CD4-positive, alpha-beta memory T cell (primary cell): ENCODE data around the gene ASIC4. TPM values are rescaled to one million over a fixed set of nuclear protein-coding genes. Genes with fewer than 3 reads are reported as not detected.
A peak's percentile ranks its signal among the peaks of the same experiment; 100 is the strongest.

Experiments used
- CTCF ChIA-PET: fragments of 350-600 bp; sonication (Branson Sonifier 250); formaldehyde crosslinking; loops from one replicate; lab custom pipeline; 2021; ENCODE audit warnings: inconsistent platforms; ENCODE audit not compliant: partially characterized antibody; lab: Charles Lee
- POLR2A ChIA-PET: fragments of 350-600 bp; sonication (Branson Sonifier 250); formaldehyde crosslinking; loops from one replicate; lab custom pipeline; 2021; ENCODE audit not compliant: partially characterized antibody; lab: Charles Lee
- DNase-seq, 5 donors: peaks; one replicate each; pipeline versions ENCODE4 v3.0.0 to v3.0.0-alpha.2; 2020 to 2022; ENCODE audit warnings: mixed read lengths in 1 of 5
- H3K27ac ChIP-seq: one replicate; pipeline ENCODE4 v1.7.0; 2013; ENCODE audit warnings: low read depth, low read length
- H3K27me3 ChIP-seq: 2 replicates; pipeline ENCODE4 v1.7.0; 2013; ENCODE audit warnings: mild to moderate bottlenecking, low read length, moderate library complexity; ENCODE audit not compliant: insufficient read depth
- H3K36me3 ChIP-seq: 2 replicates; pipeline ENCODE4 v1.7.0; 2013; ENCODE audit warnings: mild to moderate bottlenecking, low read length, moderate library complexity; ENCODE audit not compliant: insufficient read depth
- H3K4me1 ChIP-seq: 2 replicates; pipeline ENCODE4 v1.7.0; 2013; ENCODE audit warnings: mild to moderate bottlenecking, low read length, moderate library complexity; ENCODE audit not compliant: insufficient read depth
- H3K4me3 ChIP-seq, 2 donors: one replicate each; pipeline ENCODE4 v1.7.0; 2013; ENCODE audit warnings: low read length in 2 of 2, mild to moderate bottlenecking in 1 of 2
- H3K9me3 ChIP-seq, 2 donors: one replicate each; pipeline ENCODE4 v1.7.0; 2013; ENCODE audit warnings: low read length in 2 of 2, control low read depth in 1 of 2; ENCODE audit not compliant: control insufficient read depth in 1 of 2
- H3K27ac Mint-ChIP-seq, 7 donors: one replicate each; pipeline ENCODE4 v1.8.0; 2020 to 2021; ENCODE audit warnings: mixed read lengths in 7 of 7, mild to moderate bottlenecking in 6 of 7, inconsistent platforms in 3 of 7, moderate library complexity in 3 of 7
- H3K27me3 Mint-ChIP-seq, 2 donors: one replicate each; pipeline ENCODE4 v1.8.0; 2020 to 2021; ENCODE audit warnings: mixed read lengths in 2 of 2
- H3K36me3 Mint-ChIP-seq, 2 donors: one replicate each; pipeline ENCODE4 v1.8.0; 2020 to 2021; ENCODE audit warnings: mixed read lengths in 2 of 2, inconsistent platforms in 1 of 2, mild to moderate bottlenecking in 1 of 2
- H3K4me1 Mint-ChIP-seq, 4 donors: one replicate each; pipeline ENCODE4 v1.8.0; 2020 to 2021; ENCODE audit warnings: mixed read lengths in 4 of 4, mild to moderate bottlenecking in 1 of 4
- H3K4me3 Mint-ChIP-seq, 8 donors: one replicate each; pipeline ENCODE4 v1.8.0; 2020 to 2021; ENCODE audit warnings: mixed read lengths in 8 of 8, mild to moderate bottlenecking in 7 of 8, moderate library complexity in 6 of 8, inconsistent platforms in 3 of 8
- H3K9me3 Mint-ChIP-seq, 8 donors: one replicate each; pipeline ENCODE4 v1.8.0; 2020 to 2021; ENCODE audit warnings: mixed read lengths in 8 of 8, mild to moderate bottlenecking in 5 of 8, inconsistent platforms in 3 of 8, moderate library complexity in 1 of 8
- intact Hi-C: fragments of 100-400 bp; cut with micrococcal nuclease; formaldehyde crosslinking; loops from one replicate; pipeline ENCODE4 v1.15.1; 2023
- polyA plus RNA-seq, 2 donors: library from polyadenylated mRNA; unstranded; fragments of 300-500 nt; fragmentation: Illumina TruSeq; gene quantifications; one replicate each; pipeline ENCODE4 v1.2.3, GENCODE V29; 2021
- total RNA-seq, 2 experiments: library from RNA; stranded (reverse); gene quantifications; one replicate each; pipeline ENCODE4 v1.2.3, GENCODE V29; 2021

Gene ASIC4
- total and polyA plus RNA-seq, 4 experiments from 2014 or later, result 0.09 to 0.22 TPM; not detected in 2

DNA sequence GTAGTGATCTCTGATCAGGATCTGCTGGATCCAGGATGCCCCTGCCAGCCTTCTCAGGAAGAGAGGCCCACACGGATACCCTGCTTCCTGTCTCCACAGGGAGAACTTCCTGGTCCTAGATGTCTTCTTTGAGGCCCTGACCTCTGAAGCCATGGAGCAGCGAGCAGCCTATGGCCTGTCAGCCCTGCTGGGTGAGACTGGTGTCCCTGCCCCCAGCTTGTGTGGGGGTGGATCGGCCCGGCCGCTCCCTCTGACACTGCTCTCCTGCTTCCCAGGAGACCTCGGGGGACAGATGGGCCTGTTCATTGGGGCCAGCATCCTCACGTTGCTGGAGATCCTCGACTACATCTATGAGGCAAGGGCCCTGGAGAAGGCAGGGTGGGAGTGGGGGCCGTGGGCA is 22.7 kb downstream of the ASIC4 start:
- Histone ChIP-seq H3K36me3 (no peaks in the 10 kb centered on the region), H3K4me3 (no peak overlapping the region), H3K9me3 (no peaks in the 10 kb centered on the region), H3K27ac (no peak overlapping the region), H3K4me1 (peaks cover 2% of the 10 kb centered on the region), H3K27me3 (no peaks in the 10 kb centered on the region)
- no peak overlapping the region for H3K27ac Mint-ChIP-seq
- no peaks in the 10 kb centered on the region for H3K36me3 Mint-ChIP-seq
- peaks cover 3 to 11% (median 7%) of the 10 kb centered on the region in 4 donors for H3K4me1 Mint-ChIP-seq
- peaks cover 5 to 17% of the 10 kb centered on the region in 2 donors for H3K27me3 Mint-ChIP-seq
- POLR2A ChIA-PET, result no interaction called here
- CTCF ChIA-PET, result interaction anchor here (1.1 kb wide), 1 partner anchor 13 kb away, joined by 3 read pairs; no protein-coding TSS in a partner anchor
- intact Hi-C loops, result no loop called here
- H3K9me3 Mint-ChIP-seq, result no peaks in the 10 kb centered on the region
- no peak overlapping the region for H3K4me3 Mint-ChIP-seq
- peak in 1 of 5 donors; percentile 36 for DNase-seq

DNA sequence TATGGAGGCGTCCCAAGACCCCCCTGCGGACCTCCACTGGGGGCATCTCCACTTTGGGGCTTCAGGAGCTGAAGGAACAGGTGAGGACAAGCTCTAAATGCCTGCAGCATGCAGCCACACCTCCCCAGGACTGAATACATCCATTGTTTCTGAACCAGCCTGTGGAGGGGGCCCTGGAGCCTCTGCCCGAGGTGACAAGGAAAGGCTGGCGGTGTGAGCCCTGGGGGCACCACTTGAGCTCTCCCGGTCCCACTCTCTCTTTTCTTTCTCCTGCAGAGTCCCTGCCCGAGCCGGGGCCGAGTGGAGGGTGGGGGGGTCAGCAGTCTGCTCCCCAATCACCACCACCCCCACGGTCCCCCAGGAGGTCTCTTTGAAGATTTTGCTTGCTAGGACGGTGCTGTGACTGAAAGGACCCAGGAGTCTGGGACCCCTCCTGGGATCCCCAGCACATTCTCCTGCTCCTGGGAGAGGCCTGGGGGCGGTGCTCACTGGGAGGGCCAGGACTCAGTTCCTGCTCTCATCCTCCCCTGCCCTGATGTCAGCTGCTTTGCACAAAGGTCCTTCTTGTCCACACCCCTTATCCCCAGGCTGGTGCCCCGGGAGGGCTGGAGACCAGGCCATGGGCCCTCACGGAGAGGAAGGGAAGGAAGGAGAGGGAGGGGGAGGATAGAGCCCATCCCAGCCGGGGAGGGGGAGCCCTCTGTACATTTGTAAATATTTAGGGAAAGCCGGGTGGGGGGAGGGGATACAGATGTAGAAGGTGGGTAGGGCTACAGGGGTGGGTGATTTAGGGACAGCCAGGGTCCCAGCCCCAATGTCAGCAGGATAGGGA is 23.6 kb downstream of the ASIC4 start:
- H3K4me3 ChIP-seq, result no peak overlapping the region
- peaks cover 11% of the 10 kb centered on the region for H3K4me1 ChIP-seq
- Mint-ChIP-seq H3K9me3 (no peaks in the 10 kb centered on the region), H3K4me3 (no peak overlapping the region), H3K27ac (no peak overlapping the region), H3K27me3 (peaks cover 2 to 11% of the 10 kb centered on the region in 2 donors), H3K36me3 (peaks cover 0 to 2% of the 10 kb centered on the region in 2 donors), H3K4me1 (peaks cover 10 to 20% (median 15%) of the 10 kb centered on the region in 4 donors)
- intact Hi-C loops, result no loop called here
- H3K27ac ChIP-seq, result no peak overlapping the region
- peak in 1 of 5 donors; percentile 1 for DNase-seq
- ChIA-PET CTCF (interaction anchor here (0.6 to 8.5 kb wide), 5 partner anchors 8 to 620 kb away, joined by 3 to 73 read pairs (median 4); no protein-coding TSS in a partner anchor), POLR2A (no interaction called here)
- H3K36me3 ChIP-seq, result no peaks in the 10 kb centered on the region
- no peaks in the 10 kb centered on the region for H3K27me3 ChIP-seq
- no peaks in the 10 kb centered on the region for H3K9me3 ChIP-seq

DNA sequence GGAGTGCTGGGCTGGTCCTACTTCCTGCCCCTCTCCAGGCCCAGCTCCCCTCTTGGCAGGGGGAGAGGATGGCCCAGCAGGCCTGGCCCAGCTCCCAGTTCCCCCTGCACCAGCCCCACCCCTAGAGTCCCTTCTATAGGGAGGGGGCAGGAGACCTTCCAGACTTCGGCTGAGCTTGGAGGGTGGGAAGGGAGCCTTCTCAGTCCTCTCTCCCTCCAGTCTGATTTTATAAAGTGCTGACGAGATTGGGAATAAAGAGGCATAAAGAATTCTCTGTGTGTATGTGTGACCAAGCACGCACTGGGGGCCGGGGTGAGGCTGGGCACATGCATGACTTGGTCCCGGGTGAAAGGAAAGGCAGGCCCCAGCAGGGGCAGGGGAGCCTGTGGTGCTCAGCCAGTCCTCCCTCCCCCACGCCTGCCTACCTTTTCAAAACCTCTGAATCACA is 24.2 kb downstream of the ASIC4 start:
- Mint-ChIP-seq H3K27me3 (peaks cover 2 to 8% of the 10 kb centered on the region in 2 donors), H3K36me3 (peaks cover 0 to 2% of the 10 kb centered on the region in 2 donors), H3K4me1 (peaks cover 10 to 21% (median 16%) of the 10 kb centered on the region in 4 donors), H3K4me3 (no peak overlapping the region), H3K9me3 (no peaks in the 10 kb centered on the region), H3K27ac (no peak overlapping the region)
- Histone ChIP-seq H3K27ac (no peak overlapping the region), H3K4me3 (no peak overlapping the region), H3K4me1 (peaks cover 12% of the 10 kb centered on the region), H3K36me3 (no peaks in the 10 kb centered on the region), H3K27me3 (no peaks in the 10 kb centered on the region), H3K9me3 (no peaks in the 10 kb centered on the region)
- CTCF ChIA-PET, result interaction anchor here (1.5 to 8.5 kb wide), 4 partner anchors 9 to 105 kb away, joined by 4 to 73 read pairs (median 56); no protein-coding TSS in a partner anchor
- POLR2A ChIA-PET, result no interaction called here
- no peak for DNase-seq
- intact Hi-C loops, result no loop called here

DNA sequence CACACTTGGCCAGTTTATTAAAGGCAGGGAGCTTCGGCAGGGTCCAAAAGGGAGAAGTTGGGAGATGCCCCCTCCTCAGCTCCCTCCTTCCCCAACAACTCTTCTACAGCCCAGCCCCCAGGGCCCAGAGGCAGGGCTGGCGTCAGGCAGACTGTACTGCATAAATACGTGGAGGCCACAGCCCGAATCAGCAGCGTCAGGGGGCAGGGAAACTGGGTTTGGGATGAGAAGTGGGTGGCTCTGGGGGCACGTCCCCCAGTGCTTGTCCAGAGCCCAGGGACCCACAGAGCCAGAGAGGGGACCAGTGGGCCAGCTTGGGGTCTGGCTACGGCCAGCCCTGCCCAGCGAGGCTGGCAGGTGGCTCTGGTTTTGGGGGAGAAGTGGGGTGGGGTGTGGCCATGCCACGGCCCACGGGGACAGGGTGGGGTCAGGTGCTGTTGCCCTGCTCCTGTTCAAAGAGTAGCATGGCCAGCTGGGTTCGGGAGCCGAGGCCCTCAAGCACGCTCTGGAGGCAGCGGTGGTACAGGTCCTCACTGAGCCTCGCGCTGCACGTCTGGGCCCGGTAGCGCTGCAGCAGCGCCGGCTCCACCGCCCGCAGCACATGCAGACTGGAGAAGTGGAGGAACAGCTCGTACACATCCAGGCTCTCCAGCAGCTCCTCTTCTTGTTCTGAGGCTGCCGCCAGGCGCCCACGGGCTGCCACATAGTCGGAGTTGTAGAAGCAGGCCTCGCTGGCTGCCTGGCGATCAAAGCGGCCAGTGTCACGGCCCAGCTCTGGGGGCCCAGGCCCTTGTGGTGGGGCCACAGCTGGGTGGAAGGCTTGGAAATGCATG is 24.9 kb downstream of the ASIC4 start:
- Histone ChIP-seq H3K4me3 (no peak overlapping the region), H3K27ac (no peak overlapping the region), H3K36me3 (no peaks in the 10 kb centered on the region), H3K27me3 (no peaks in the 10 kb centered on the region), H3K4me1 (peaks cover 16% of the 10 kb centered on the region), H3K9me3 (no peaks in the 10 kb centered on the region)
- CTCF ChIA-PET, result interaction anchor here (1.5 to 8.5 kb wide), 7 partner anchors 10 to 104 kb away, joined by 3 to 73 read pairs (median 20); partner anchors contain the start of genes GMPPA and STK11IP
- peaks cover 2 to 7% of the 10 kb centered on the region in 2 donors for H3K27me3 Mint-ChIP-seq
- no peak overlapping the region for H3K4me3 Mint-ChIP-seq
- H3K36me3 Mint-ChIP-seq, result peaks cover 0 to 3% of the 10 kb centered on the region in 2 donors
- intact Hi-C loops, result no loop called here
- POLR2A ChIA-PET, result interaction anchor here (2.3 kb wide), 1 partner anchor 58 kb away, joined by 9 read pairs; the partner anchor contains the start of gene STK11IP
- no peaks in the 10 kb centered on the region for H3K9me3 Mint-ChIP-seq
- no peak overlapping the region for H3K27ac Mint-ChIP-seq
- H3K4me1 Mint-ChIP-seq, result peaks cover 10 to 22% (median 16%) of the 10 kb centered on the region in 4 donors
- no peak for DNase-seq

DNA sequence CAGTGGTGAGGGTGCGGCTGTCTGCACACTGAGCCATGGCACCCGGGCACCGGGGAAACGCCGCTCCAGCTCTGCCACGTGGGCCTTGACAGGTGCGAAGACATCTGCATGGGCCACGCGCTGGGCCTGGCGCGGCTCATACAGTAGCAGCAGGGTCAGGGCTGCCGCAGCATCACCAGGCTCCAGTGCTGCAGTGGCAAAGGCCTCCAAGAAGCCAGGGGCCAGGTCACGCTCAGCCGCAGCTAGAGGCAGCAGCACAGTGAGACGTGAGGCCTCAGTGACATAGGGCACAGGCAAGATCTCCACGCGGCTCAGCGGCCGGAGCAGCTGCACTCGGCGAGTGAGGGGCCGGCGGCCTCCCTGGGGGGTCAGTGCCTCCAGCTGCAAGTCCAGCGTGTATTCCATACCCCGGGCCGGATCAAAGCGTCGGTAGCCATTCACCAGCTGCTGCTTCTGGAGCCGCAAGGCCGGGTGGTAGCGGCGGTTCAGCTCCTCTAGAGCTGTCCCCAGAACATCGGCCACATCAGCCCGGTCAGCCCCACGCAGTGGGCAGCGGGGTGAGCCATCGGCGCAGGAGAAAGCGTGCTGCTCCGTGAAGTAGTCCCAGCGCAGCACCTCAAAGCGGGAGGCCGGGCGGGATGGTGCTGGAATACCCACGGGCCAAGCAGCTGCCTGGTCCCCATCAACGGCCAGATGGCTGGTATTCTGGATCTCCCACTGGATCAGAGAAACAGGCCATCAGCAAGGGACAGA is 25.8 kb downstream of the ASIC4 start:
- Histone ChIP-seq H3K4me3 (no peak overlapping the region), H3K4me1 (peaks cover 21% of the 10 kb centered on the region), H3K9me3 (no peaks in the 10 kb centered on the region), H3K36me3 (no peaks in the 10 kb centered on the region), H3K27me3 (no peaks in the 10 kb centered on the region), H3K27ac (no peak overlapping the region)
- H3K36me3 Mint-ChIP-seq, result peaks cover 0 to 10% of the 10 kb centered on the region in 2 donors
- ChIA-PET CTCF (interaction anchor here (1.1 to 8.5 kb wide), 17 partner anchors 11 to 166 kb away, joined by 3 to 73 read pairs (median 10); partner anchors contain the start of genes GMPPA and STK11IP), POLR2A (interaction anchor here (2.3 kb wide), 1 partner anchor 57 kb away, joined by 9 read pairs; the partner anchor contains the start of gene STK11IP)
- peaks cover 15 to 32% (median 23%) of the 10 kb centered on the region in 4 donors for H3K4me1 Mint-ChIP-seq
- intact Hi-C loops, result loop anchor here (5.0 kb wide), 1 partner anchor 263 kb away; the partner anchor contains the start of gene DNAJB2
- no peak overlapping the region for H3K27ac Mint-ChIP-seq
- peaks cover 2 to 7% of the 10 kb centered on the region in 2 donors for H3K27me3 Mint-ChIP-seq
- no peak for DNase-seq
- H3K9me3 Mint-ChIP-seq, result no peaks in the 10 kb centered on the region
- no peak overlapping the region for H3K4me3 Mint-ChIP-seq

GRCh38 chr2:219540784-219541504 is 26.7 kb downstream of the ASIC4 start:
- Histone ChIP-seq H3K27me3 (no peaks in the 10 kb centered on the region), H3K36me3 (no peaks in the 10 kb centered on the region), H3K4me1 (peaks cover 21% of the 10 kb centered on the region), H3K27ac (no peak overlapping the region), H3K9me3 (no peaks in the 10 kb centered on the region), H3K4me3 (no peak overlapping the region)
- H3K27me3 Mint-ChIP-seq, result peaks cover under 1 to 2% of the 10 kb centered on the region in 2 donors
- POLR2A ChIA-PET, result interaction anchor here (0.7 to 5.0 kb wide), 3 partner anchors 20 to 56 kb away, joined by 3 to 27 read pairs (median 9); partner anchors contain the start of genes GMPPA and STK11IP
- intact Hi-C loops, result loop anchor here (1.0 to 5.0 kb wide), 2 partner anchors 19 to 264 kb away; partner anchors contain the start of gene DNAJB2
- no peaks in the 10 kb centered on the region for H3K9me3 Mint-ChIP-seq
- no peak for DNase-seq
- CTCF ChIA-PET, result interaction anchor here (0.7 to 8.5 kb wide), 31 partner anchors 12 to 167 kb away, joined by 3 to 73 read pairs (median 4); partner anchors contain the start of genes GMPPA and STK11IP
- H3K36me3 Mint-ChIP-seq, result peaks cover 0 to 10% of the 10 kb centered on the region in 2 donors
- H3K4me3 Mint-ChIP-seq, result peak overlapping the region; percentile 22 to 92 (median 67)
- H3K4me1 Mint-ChIP-seq, result peaks cover 15 to 34% (median 23%) of the 10 kb centered on the region in 4 donors
- H3K27ac Mint-ChIP-seq, result peak overlapping the region in 1 of 7 donors; percentile 3
